ENCODE results near the gene TMEFF1.

- TF ChIP-seq, protein P1, sequence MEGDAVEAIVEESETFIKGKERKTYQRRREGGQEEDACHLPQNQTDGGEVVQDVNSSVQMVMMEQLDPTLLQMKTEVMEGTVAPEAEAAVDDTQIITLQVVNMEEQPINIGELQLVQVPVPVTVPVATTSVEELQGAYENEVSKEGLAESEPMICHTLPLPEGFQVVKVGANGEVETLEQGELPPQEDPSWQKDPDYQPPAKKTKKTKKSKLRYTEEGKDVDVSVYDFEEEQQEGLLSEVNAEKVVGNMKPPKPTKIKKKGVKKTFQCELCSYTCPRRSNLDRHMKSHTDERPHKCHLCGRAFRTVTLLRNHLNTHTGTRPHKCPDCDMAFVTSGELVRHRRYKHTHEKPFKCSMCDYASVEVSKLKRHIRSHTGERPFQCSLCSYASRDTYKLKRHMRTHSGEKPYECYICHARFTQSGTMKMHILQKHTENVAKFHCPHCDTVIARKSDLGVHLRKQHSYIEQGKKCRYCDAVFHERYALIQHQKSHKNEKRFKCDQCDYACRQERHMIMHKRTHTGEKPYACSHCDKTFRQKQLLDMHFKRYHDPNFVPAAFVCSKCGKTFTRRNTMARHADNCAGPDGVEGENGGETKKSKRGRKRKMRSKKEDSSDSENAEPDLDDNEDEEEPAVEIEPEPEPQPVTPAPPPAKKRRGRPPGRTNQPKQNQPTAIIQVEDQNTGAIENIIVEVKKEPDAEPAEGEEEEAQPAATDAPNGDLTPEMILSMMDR (IDR thresholded peaks at IDR 0.05) = no peak
- TF ChIP-seq POLR2A (IDR thresholded peaks at IDR 0.05) = no peak
Measured at GRCh38 chr9:100587375-100587774, 114.4 kb downstream of the TMEFF1 start.

Measured in body of pancreas (tissue), 4 donors.